Tibial nerve (tissue), 4 donors: ENCODE measurements around the gene ERO1B.

Experiments used
- EP300 ChIP-seq, 2 donors: sonication (generic); formaldehyde crosslinking; IDR thresholded peaks; one replicate each; pipeline ENCODE4 v1.6.1; 2017; ENCODE audit warnings: antibody characterized with exemption in 2 of 2, mild to moderate bottlenecking in 1 of 2
- POLR2A ChIP-seq, 2 donors: fragments of 450-650 bp; IDR thresholded peaks; one replicate each; pipeline ENCODE4 v1.6.1; 2017; ENCODE audit warnings: antibody characterized with exemption in 2 of 2, mild to moderate bottlenecking in 2 of 2, moderate library complexity in 2 of 2
- TF ChIP-seq, protein P1 (sequence below), 5 experiments: fragments of 200-600 bp in 3 of 5; fragments of 450-650 bp in 2 of 5; sonication (generic) in 3 of 5; IDR thresholded peaks; one replicate each; pipeline ENCODE4 v1.5.1; 2016 to 2019; ENCODE audit warnings: antibody characterized with exemption in 5 of 5, mild to moderate bottlenecking in 3 of 5, moderate library complexity in 2 of 5

DNA sequence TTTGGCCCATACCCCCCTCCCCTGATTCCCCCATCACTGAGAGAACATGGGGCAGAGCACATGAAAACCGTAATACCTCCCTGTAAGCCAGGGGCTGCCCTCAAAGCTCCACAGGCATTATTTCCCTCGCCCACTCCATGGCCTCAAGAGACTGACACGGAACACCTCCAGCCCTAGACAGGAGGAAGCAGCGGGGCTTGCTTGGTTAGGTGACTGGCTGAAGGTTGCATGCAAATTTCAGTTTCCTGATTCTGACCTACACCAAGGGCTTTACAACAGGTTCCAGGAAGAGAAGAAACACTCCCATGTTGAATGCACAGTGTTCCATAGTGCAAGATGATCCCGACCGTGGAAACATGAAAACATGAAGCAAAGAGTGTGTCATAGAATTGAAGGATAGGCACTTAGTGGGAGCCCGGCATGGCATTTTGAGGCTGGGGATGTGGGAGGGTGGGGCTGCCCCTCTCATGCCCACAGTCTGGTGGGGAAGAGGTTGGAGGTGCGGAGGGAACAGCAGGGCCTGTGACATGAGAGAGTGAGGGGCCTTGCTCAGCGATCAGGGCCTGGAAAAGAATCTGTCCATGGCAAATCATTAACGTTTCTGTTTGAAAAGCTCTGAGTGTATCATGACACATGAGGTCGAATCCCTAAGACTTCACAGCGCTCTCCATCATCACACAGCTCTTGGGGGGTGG is 106.0 kb downstream of the ERO1B start:
- TF ChIP-seq, protein P1, sequence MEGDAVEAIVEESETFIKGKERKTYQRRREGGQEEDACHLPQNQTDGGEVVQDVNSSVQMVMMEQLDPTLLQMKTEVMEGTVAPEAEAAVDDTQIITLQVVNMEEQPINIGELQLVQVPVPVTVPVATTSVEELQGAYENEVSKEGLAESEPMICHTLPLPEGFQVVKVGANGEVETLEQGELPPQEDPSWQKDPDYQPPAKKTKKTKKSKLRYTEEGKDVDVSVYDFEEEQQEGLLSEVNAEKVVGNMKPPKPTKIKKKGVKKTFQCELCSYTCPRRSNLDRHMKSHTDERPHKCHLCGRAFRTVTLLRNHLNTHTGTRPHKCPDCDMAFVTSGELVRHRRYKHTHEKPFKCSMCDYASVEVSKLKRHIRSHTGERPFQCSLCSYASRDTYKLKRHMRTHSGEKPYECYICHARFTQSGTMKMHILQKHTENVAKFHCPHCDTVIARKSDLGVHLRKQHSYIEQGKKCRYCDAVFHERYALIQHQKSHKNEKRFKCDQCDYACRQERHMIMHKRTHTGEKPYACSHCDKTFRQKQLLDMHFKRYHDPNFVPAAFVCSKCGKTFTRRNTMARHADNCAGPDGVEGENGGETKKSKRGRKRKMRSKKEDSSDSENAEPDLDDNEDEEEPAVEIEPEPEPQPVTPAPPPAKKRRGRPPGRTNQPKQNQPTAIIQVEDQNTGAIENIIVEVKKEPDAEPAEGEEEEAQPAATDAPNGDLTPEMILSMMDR (IDR thresholded peaks at IDR 0.05): no peak
- TF ChIP-seq EP300 (IDR thresholded peaks at IDR 0.05) (no peak), POLR2A (IDR thresholded peaks at IDR 0.05) (no peak)
